Mesothelial cell of epicardium (in vitro differentiated cells): ENCODE results near the gene NHERF2. TPM values are rescaled to one million over a fixed set of nuclear protein-coding genes. Genes with fewer than 3 reads are reported as not detected.

Experiments used
- DNase-seq, 2 experiments: peaks; one replicate each; pipeline ENCODE4 v3.0.0; 2021; ENCODE audit warnings: low spot score in 2 of 2; ENCODE audit not compliant: unreplicated experiment in 2 of 2
- H3K27ac Mint-ChIP-seq: 2 replicates; pipeline ENCODE4 v1.8.0; 2021; ENCODE audit warnings: mixed read lengths
- H3K27me3 Mint-ChIP-seq: 2 replicates; pipeline ENCODE4 v1.8.0; 2021; ENCODE audit warnings: low read depth, mixed read lengths
- H3K36me3 Mint-ChIP-seq: 2 replicates; pipeline ENCODE4 v1.8.0; 2021; ENCODE audit warnings: mixed read lengths
- H3K4me1 Mint-ChIP-seq: 2 replicates; pipeline ENCODE4 v1.8.0; 2021; ENCODE audit warnings: mixed read lengths
- H3K4me3 Mint-ChIP-seq: 2 replicates; pipeline ENCODE4 v1.8.0; 2021; ENCODE audit warnings: mild to moderate bottlenecking, moderate library complexity, mixed read lengths
- H3K9me3 Mint-ChIP-seq: 2 replicates; pipeline ENCODE4 v1.8.0; 2021; ENCODE audit warnings: mixed read lengths
- total RNA-seq: library from RNA; stranded (reverse); gene quantifications from 3 replicates; pipeline ENCODE4 v1.2.1, GENCODE V29; 2021
- TF ChIP-seq, protein P1 (sequence below): fragments of 200-600 bp; sonication (generic); IDR thresholded peaks from one replicate; pipeline ENCODE4 v1.5.0; 2021; ENCODE audit warnings: antibody characterized with exemption; ENCODE audit not compliant: unreplicated experiment

The NHERF2 gene
- total RNA-seq, 1 donor from 2014 or later: 51.3 TPM

DNA sequence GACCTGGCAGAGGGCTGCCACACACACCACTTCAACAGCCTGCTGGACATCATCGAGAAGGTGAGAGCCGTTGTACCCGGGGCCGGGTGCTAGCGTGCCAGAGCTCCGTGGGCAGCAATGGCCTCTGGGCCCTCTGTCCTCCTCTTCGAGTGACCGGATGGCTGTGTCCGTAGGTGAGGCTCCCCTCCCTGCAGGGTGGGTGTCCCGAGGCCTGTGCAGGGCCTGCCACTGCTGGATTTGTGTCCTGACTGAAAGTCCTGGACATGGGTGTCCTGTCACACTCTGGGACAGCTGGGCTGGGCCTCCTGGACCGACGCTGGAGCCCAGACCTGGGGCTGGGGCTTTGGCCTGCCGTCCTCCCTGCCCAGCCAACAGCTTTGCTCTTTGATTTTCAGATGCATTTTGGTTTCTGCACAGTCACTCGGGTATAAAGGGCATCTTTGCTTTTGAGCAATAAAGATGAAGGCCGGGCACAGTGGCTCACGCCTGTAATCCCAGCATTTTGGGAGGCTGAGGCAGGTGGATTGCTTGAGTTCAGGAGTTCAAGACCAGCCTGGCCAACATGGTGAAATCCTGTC is 37.8 kb downstream of the NHERF2 start:
- no peak overlapping the region for H3K4me3 Mint-ChIP-seq

DNA sequence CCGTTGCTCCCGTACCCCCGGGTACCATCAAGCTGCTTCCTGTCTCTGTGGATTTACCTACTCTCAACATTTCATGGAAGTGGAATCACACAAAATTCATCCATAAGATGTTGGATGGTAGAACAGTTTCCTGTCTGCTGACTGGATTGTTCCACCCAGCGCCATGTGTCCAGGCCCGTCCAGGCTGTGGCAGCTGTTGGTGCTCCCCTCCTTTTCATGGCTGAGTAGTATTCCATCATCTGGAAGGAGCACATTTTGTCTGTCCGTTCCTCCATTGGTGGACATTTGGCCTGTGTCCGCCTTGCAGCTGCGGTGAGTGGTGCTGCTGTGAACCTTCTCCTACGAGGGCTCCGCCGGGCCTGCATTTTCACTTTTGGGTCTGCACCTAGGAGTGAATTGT is 39.4 kb downstream of the NHERF2 start:
- Mint-ChIP-seq H3K27me3 (no peaks in the 10 kb centered on the region), H3K4me3 (no peak overlapping the region), H3K9me3 (no peaks in the 10 kb centered on the region), H3K36me3 (peaks cover 26% of the 10 kb centered on the region), H3K27ac (no peak overlapping the region), H3K4me1 (no peaks in the 10 kb centered on the region)
- DNase-seq: no peak
- TF ChIP-seq, protein P1, sequence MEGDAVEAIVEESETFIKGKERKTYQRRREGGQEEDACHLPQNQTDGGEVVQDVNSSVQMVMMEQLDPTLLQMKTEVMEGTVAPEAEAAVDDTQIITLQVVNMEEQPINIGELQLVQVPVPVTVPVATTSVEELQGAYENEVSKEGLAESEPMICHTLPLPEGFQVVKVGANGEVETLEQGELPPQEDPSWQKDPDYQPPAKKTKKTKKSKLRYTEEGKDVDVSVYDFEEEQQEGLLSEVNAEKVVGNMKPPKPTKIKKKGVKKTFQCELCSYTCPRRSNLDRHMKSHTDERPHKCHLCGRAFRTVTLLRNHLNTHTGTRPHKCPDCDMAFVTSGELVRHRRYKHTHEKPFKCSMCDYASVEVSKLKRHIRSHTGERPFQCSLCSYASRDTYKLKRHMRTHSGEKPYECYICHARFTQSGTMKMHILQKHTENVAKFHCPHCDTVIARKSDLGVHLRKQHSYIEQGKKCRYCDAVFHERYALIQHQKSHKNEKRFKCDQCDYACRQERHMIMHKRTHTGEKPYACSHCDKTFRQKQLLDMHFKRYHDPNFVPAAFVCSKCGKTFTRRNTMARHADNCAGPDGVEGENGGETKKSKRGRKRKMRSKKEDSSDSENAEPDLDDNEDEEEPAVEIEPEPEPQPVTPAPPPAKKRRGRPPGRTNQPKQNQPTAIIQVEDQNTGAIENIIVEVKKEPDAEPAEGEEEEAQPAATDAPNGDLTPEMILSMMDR: no peak

More for the DNA sequence above, 37.8 kb downstream of the NHERF2 start:
- TF ChIP-seq, protein P1: no peak
- H3K9me3 Mint-ChIP-seq: no peaks in the 10 kb centered on the region
- H3K27ac Mint-ChIP-seq: no peak overlapping the region
- no peak for DNase-seq
- H3K36me3 Mint-ChIP-seq: peaks cover 21% of the 10 kb centered on the region
- no peaks in the 10 kb centered on the region for H3K4me1 Mint-ChIP-seq
- H3K27me3 Mint-ChIP-seq: no peaks in the 10 kb centered on the region

DNA sequence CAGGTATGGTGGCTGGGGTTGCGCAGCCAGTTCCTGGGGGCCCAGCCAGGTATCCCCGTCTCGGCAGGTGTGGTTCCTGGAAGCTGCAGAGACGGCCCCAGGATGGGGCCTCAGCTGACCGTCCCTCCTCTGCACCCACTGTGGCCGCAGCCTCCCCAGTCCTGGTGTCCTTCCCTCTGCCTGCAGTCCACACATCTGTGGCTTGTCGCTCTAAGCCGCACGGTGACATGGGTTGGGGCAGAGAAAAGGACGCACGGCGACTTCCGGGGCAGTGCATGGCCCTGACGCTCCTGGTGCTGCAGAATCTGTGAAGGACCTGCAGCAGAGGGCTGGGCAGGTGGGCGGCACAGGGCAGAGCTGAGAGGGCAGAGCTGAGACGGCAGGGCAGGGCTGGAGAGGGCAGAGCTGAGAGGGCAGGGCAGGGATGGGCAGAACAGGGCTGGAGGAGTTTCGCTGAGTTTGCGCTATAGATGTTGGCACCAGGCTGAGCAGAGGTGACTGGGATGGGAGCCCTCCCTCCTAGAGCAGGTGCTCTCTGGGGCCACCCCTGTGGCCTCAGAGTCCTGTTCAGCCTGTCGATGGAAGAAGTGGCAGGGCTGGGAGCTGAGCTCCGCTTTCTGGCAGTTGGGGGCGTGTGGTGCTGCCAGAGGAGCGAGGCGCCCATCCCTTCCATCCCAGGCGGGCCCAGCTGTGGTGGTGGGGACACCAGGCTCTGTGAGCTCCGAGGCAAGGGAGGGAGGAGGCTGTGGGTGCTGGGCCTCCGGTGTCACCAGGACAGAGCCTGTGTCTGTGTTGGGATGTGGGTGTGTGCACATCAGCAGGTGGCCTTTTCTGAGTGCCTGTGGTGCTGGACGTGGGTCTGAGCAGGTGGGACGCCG is 44.1 kb downstream of the NHERF2 start:
- Mint-ChIP-seq H3K27me3 (no peaks in the 10 kb centered on the region), H3K9me3 (no peaks in the 10 kb centered on the region), H3K27ac (no peak overlapping the region), H3K4me3 (no peak overlapping the region), H3K4me1 (no peaks in the 10 kb centered on the region), H3K36me3 (peaks cover 28% of the 10 kb centered on the region)
- no peak for DNase-seq
- TF ChIP-seq, protein P1: no peak

DNA sequence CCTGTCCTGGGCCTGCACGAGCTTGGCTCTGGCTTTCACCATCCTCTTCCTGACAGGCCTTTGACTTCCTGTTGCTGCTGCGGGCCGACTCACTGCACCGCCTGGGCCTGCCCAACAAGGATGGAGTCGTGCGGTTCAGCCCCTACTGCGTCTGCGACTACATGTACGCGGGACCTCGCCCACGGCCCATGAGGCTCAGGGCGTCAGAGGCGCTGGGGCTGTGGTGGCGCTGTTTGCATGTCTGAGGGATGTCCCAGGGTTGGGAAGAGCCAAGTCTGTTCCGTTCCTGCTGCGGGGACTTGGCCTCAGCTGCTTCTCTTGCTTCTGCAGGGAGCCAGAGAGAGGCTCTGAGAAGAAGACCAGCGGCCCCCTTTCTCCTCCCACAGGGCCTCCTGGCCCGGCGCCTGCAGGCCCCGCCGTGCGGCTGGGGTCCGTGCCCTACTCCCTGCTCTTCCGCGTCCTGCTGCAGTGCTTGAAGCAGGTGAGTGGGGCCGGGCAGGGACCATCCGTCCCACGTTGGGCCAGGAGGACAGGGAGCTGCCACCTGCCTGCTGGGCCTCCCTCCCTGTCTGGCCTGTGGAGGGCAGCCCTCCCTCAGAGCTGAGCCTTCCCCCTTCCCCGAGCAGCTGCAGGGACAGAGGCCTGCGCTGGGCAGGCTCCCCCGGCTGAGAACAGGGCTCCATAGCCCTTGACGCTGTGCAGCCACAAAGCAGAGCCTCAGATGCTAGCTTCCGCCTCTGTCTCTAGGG is 44.9 kb downstream of the NHERF2 start:
- TF ChIP-seq, protein P1: no peak
- Mint-ChIP-seq H3K27ac (no peak overlapping the region), H3K9me3 (no peaks in the 10 kb centered on the region), H3K4me3 (no peak overlapping the region), H3K4me1 (no peaks in the 10 kb centered on the region), H3K27me3 (no peaks in the 10 kb centered on the region), H3K36me3 (peaks cover 24% of the 10 kb centered on the region)
- no peak for DNase-seq

DNA sequence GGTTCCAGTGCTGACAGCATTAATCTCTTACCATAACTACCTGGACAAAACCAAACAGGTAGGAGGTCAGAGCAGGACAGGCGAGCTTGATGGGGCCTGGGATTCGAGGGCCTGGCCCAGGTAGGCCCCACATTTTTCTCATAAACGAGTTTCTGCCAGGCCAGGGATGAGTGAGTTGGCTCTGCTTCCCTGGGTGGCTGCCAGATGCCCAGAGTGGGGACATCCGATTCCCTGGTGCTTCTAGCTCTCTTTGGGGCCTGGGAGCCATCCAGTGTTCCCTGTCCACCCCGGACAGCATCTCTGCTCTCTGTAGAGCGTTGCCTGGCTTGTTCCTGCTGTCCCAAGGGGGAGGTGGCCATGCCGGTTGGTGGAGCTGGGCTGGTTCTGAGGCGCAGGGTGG is 46.2 kb downstream of the NHERF2 start:
- TF ChIP-seq, protein P1: no peak
- Mint-ChIP-seq H3K9me3 (no peaks in the 10 kb centered on the region), H3K27ac (no peak overlapping the region), H3K4me3 (no peak overlapping the region), H3K36me3 (peaks cover 22% of the 10 kb centered on the region), H3K27me3 (no peaks in the 10 kb centered on the region), H3K4me1 (no peaks in the 10 kb centered on the region)
- no peak for DNase-seq
